ENCODE results near the gene HECTD2. TPM values are rescaled to one million over a fixed set of nuclear protein-coding genes. Genes with fewer than 3 reads are reported as not detected.

The HECTD2 gene
- total RNA-seq, 6 donors from 2014 or later: 5.0 to 14.5 (median 9.2) TPM

DNA sequence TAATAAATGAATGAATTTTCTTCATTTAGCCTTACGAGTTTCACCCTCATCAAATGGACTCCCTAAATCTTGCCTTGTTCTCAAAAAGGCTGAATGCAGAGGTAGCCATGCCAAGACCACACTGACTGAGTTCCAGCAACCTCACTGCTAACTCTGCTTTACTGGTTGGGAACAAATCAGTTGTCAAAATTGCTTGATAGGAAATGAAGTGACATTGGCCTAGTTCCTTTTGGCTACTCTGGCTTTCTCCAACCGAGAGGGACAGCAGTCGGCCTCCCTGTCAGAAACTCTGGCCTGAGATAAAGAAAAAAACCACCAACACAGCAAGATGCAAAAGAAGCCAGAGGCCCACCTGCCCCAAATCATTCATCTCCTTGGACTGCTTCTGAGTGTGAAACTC lies 135.7 kb downstream of the HECTD2 start:
- no peaks in the 10 kb centered on the region for H3K4me1 ChIP-seq
- DNase-seq (no peak), ATAC-seq (ENCODE audit: low FRiP score in 2 of 2) (no peak)
- no peak overlapping the region for H3K4me3 ChIP-seq
- no peaks in the 10 kb centered on the region for H3K27me3 ChIP-seq
- WGBS, 2 donors: 73 to 81% methylated on average over 3 of the region's 3 CpGs
- H3K36me3 ChIP-seq: no peaks in the 10 kb centered on the region
- H3K9me3 ChIP-seq: no peaks in the 10 kb centered on the region
- H3K27ac ChIP-seq: no peak overlapping the region
- TF ChIP-seq CTCF (IDR thresholded peaks at IDR 0.05) (no peak), POLR2AphosphoS5 (IDR thresholded peaks at IDR 0.05) (no peak), POLR2A (IDR thresholded peaks at IDR 0.05) (no peak)

DNA sequence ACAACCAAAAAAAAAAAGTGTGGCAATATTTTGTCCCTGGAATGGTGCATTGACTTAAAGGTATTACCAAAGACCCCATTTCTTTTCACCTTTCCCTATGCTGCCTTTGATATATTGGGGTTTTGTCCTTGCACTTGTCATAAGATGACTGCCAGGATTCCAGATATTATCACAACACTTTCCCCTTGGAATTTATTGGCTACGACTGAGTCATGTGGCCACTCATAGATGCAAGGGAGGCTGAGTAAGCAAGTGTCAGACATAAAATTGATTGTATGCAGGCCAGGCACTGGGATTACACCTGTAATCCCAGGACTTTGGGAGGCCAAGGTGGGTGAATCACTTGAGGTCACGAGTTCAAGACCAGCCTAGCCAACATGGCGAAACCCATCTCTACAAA lies 139.1 kb downstream of the HECTD2 start:
- no peak overlapping the region for H3K27ac ChIP-seq
- no peak for ATAC-seq (ENCODE audit: low FRiP score in 2 of 2)
- no peak for DNase-seq
- WGBS, 2 donors: 91 to 94% methylated on average over 3 of the region's 3 CpGs
- no peaks in the 10 kb centered on the region for H3K9me3 ChIP-seq
- H3K4me1 ChIP-seq: no peaks in the 10 kb centered on the region
- H3K4me3 ChIP-seq: no peak overlapping the region
- H3K36me3 ChIP-seq: no peaks in the 10 kb centered on the region
- no peaks in the 10 kb centered on the region for H3K27me3 ChIP-seq
- TF ChIP-seq CTCF (IDR thresholded peaks at IDR 0.05) (no peak), POLR2A (IDR thresholded peaks at IDR 0.05) (no peak), EP300 (IDR thresholded peaks at IDR 0.05) (no peak)

GRCh38 chr10:91550021-91550420 lies 139.9 kb downstream of the HECTD2 start:
- Histone ChIP-seq H3K36me3 (no peaks in the 10 kb centered on the region), H3K27ac (no peak overlapping the region), H3K4me1 (no peaks in the 10 kb centered on the region), H3K9me3 (no peaks in the 10 kb centered on the region), H3K4me3 (no peak overlapping the region), H3K27me3 (no peaks in the 10 kb centered on the region)
- no peak for ATAC-seq (ENCODE audit: low FRiP score in 2 of 2)
- TF ChIP-seq CTCF (IDR thresholded peaks at IDR 0.05) (no peak), EP300 (IDR thresholded peaks at IDR 0.05) (no peak), POLR2AphosphoS5 (IDR thresholded peaks at IDR 0.05) (no peak), POLR2A (IDR thresholded peaks at IDR 0.05) (no peak)
- 78 to 85% methylated on average over 3 to 4 of the region's 4 CpGs for WGBS, 2 donors
- no peak for DNase-seq

DNA sequence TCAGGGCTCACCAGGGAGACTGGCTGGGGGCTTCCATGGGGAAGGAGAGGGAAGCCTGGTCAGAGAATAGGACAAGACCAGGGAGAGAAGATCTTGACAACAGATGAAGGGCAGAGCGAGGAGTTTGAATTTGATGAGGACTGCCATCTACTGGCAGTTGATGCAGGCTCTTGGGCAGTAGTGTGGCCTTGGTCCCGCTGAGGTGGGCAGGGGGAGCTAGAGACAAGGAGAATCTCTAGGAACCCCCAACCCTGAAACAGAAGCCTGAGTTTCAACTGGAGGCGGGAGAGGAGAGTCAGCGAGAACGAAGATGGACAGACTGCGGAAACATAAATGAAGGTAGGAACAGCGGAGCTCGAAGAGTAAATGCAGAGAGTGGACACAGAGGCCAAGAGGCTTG lies 141.7 kb downstream of the HECTD2 start:
- Histone ChIP-seq H3K27me3 (no peaks in the 10 kb centered on the region), H3K27ac (peak overlapping the region in 1 of 4 donors; percentile 33), H3K9me3 (no peaks in the 10 kb centered on the region), H3K36me3 (no peaks in the 10 kb centered on the region), H3K4me1 (no peaks in the 10 kb centered on the region), H3K4me3 (peak overlapping the region in 2 of 4 donors; percentile 16 to 22)
- no peak for DNase-seq
- TF ChIP-seq CTCF (IDR thresholded peaks at IDR 0.05) (peak in 5 of 6 experiments; percentile 18 to 33 (median 29)), EP300 (IDR thresholded peaks at IDR 0.05) (no peak)
- 62 to 65% methylated on average over 8 of the region's 8 CpGs for WGBS, 2 donors
- peak; percentile 47 to 49 for ATAC-seq (ENCODE audit: low FRiP score in 2 of 2)

- TF ChIP-seq CTCF (IDR thresholded peaks at IDR 0.05) (peak in 2 of 6 experiments; percentile 33 to 43), EP300 (IDR thresholded peaks at IDR 0.05) (no peak), POLR2A (IDR thresholded peaks at IDR 0.05) (no peak), POLR2AphosphoS5 (IDR thresholded peaks at IDR 0.05) (no peak)
- peak overlapping the region in 1 of 4 donors; percentile 33 for H3K27ac ChIP-seq
- no peaks in the 10 kb centered on the region for H3K27me3 ChIP-seq
- ATAC-seq (ENCODE audit: low FRiP score in 2 of 2): peak; percentile 51 to 56
- peak in 1 of 2 donors; percentile 10 for DNase-seq
- H3K4me1 ChIP-seq: no peaks in the 10 kb centered on the region
- no peaks in the 10 kb centered on the region for H3K9me3 ChIP-seq
- peak overlapping the region in 2 of 4 donors; percentile 16 to 22 for H3K4me3 ChIP-seq
- WGBS, 2 donors: 72 to 77% methylated on average over 10 to 11 of the region's 11 CpGs
- no peaks in the 10 kb centered on the region for H3K36me3 ChIP-seq
Observed at GRCh38 chr10:91552274-91553095, 142.3 kb downstream of the HECTD2 start.
